Caco-2 (cell line): ENCODE measurements around the gene LUM. TPM values are rescaled to one million over a fixed set of nuclear protein-coding genes. Genes with fewer than 3 reads are reported as not detected.

ENCODE experiments used
- BruUV-seq: library from RNA; stranded (reverse); fragments of 400-500 nt; replicated peaks from 2 replicates; lab custom pipeline; 2021; lab: Mats Ljungman, UMichigan
- CTCF ChIA-PET: fragments of 300-600 bp; sonication (Branson Sonifier 250); formaldehyde crosslinking; loops from one replicate; lab custom pipeline; 2022; ENCODE audit warnings: antibody characterized with exemption; lab: Charles Lee
- POLR2A ChIA-PET: fragments of 300-600 bp; sonication (Branson Sonifier 250); formaldehyde crosslinking; loops from one replicate; lab custom pipeline; 2022; ENCODE audit warnings: antibody characterized with exemption; lab: Charles Lee
- DNase-seq, 2 experiments: peaks; one replicate each; pipeline versions ENCODE4 v3.0.0 to v3.0.0-alpha.2; 2020 to 2022
- H3K27me3 ChIP-seq: replicated peaks from 2 replicates; pipeline ENCODE4 v1.6.0; 2011; ENCODE audit warnings: low read length; ENCODE audit not compliant: control insufficient read depth, insufficient read depth
- H3K36me3 ChIP-seq: 2 replicates; pipeline ENCODE4 v1.5.1; 2011; ENCODE audit warnings: low read length; ENCODE audit not compliant: control insufficient read depth, insufficient read depth
- H3K4me1 ChIP-seq: fragments of 250-450 bp; sonication (Bioruptor Pico); 2 replicates; pipeline ENCODE4 v1.5.1; 2020; ENCODE audit warnings: mild to moderate bottlenecking
- H3K4me3 ChIP-seq: 2 replicates; pipeline ENCODE4 v1.5.1; 2011; ENCODE audit warnings: low read depth, mild to moderate bottlenecking, control low read depth, low read length
- H3K9me3 ChIP-seq: fragments of 250-450 bp; sonication (Bioruptor Pico); 2 replicates; pipeline ENCODE4 v1.5.1; 2020; ENCODE audit warnings: mild to moderate bottlenecking, moderate library complexity
- H3K27ac Mint-ChIP-seq: one replicate; pipeline ENCODE4 v1.8.0; 2022; ENCODE audit warnings: mixed read lengths; ENCODE audit not compliant: unreplicated experiment
- H3K27me3 Mint-ChIP-seq: one replicate; pipeline ENCODE4 v1.8.0; 2022; ENCODE audit warnings: mixed read lengths; ENCODE audit not compliant: insufficient read depth, unreplicated experiment
- H3K36me3 Mint-ChIP-seq: one replicate; pipeline ENCODE4 v1.8.0; 2022; ENCODE audit warnings: mild to moderate bottlenecking, mixed read lengths; ENCODE audit not compliant: insufficient read depth, unreplicated experiment
- H3K4me1 Mint-ChIP-seq: one replicate; pipeline ENCODE4 v1.8.0; 2022; ENCODE audit warnings: low read depth, mixed read lengths; ENCODE audit not compliant: unreplicated experiment
- H3K4me3 Mint-ChIP-seq: one replicate; pipeline ENCODE4 v1.8.0; 2022; ENCODE audit warnings: mild to moderate bottlenecking, moderate library complexity, mixed read lengths; ENCODE audit not compliant: unreplicated experiment
- H3K9me3 Mint-ChIP-seq: one replicate; pipeline ENCODE4 v1.8.0; 2022; ENCODE audit warnings: mixed read lengths; ENCODE audit not compliant: unreplicated experiment
- CTCF ChIP-seq, 2 experiments: fragments of 200-600 bp in 1 of 2; IDR thresholded peaks; 1 replicate in 1 of 2; 2 replicates in 1 of 2; pipeline versions ENCODE4 v1.5.1 to v1.8.0; 2011 to 2022; ENCODE audit warnings: antibody characterized with exemption in 1 of 2, control low read depth in 1 of 2, inconsistent platforms in 1 of 2, low read depth in 1 of 2, low read length in 1 of 2, mild to moderate bottlenecking in 1 of 2, moderate library complexity in 1 of 2; ENCODE audit not compliant: insufficient read depth in 1 of 2, severe bottlenecking in 1 of 2, unreplicated experiment in 1 of 2
- intact Hi-C: fragments of 100-400 bp; cut with micrococcal nuclease; formaldehyde crosslinking; loops from one replicate; pipeline ENCODE4 v1.10.0; 2022; ENCODE audit not compliant: unreplicated experiment
- total RNA-seq: library from RNA; stranded (reverse); gene quantifications from 2 replicates; pipeline ENCODE4 v1.2.3, GENCODE V29; 2022

LUM gene
- total RNA-seq, 1 experiment from 2014 or later = 4.5 TPM

- ChIA-PET POLR2A (no interaction called here), CTCF (no interaction called here)
- Histone ChIP-seq H3K9me3 (no peaks in the 10 kb centered on the region), H3K36me3 (no peaks in the 10 kb centered on the region), H3K27me3 (no peaks in the 10 kb centered on the region), H3K4me1 (no peaks in the 10 kb centered on the region), H3K4me3 (no peak overlapping the region)
- no peaks in the 10 kb centered on the region for H3K36me3 Mint-ChIP-seq
- H3K27ac Mint-ChIP-seq = no peak overlapping the region
- DNase-seq = no peak
- intact Hi-C loops = no loop called here
- H3K4me3 Mint-ChIP-seq = no peak overlapping the region
- no peaks in the 10 kb centered on the region for H3K4me1 Mint-ChIP-seq
- no TSS peak for BruUV-seq
- no peaks in the 10 kb centered on the region for H3K27me3 Mint-ChIP-seq
- TF ChIP-seq CTCF (IDR thresholded peaks at IDR 0.05; ENCODE audit: insufficient read depth in 1 of 2, low read depth in 1 of 2, low read length in 1 of 2, severe bottlenecking in 1 of 2, unreplicated experiment in 1 of 2) = no peak
- H3K9me3 Mint-ChIP-seq = no peaks in the 10 kb centered on the region
These were observed 44.7 kb upstream of the LUM start for GRCh38 chr12:91155990-91156389.

DNA sequence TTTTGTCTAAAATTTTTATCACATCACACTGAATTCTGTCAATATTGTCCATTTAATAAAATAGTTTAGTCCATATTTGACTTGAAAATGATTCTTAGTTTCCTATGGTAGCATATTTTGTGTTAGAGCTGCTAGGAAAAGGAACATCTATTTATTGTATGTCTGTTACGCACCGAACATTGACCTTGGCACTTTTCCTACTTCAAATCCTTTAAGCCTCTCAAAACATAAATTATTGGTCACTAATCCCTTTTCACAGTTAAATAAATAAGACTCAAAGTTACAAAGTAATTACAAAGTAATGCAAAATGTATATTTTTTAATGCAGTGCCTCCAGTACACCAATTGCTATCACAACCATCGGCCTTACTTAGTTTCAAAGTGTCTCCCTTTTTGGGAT lies 42.8 kb upstream of the LUM start:
- intact Hi-C loops = no loop called here
- ChIA-PET POLR2A (no interaction called here), CTCF (no interaction called here)
- BruUV-seq = no TSS peak
- H3K27me3 ChIP-seq = no peaks in the 10 kb centered on the region
- no peaks in the 10 kb centered on the region for H3K4me1 ChIP-seq
- H3K9me3 Mint-ChIP-seq = no peaks in the 10 kb centered on the region
- no peaks in the 10 kb centered on the region for H3K4me1 Mint-ChIP-seq
- no peak overlapping the region for H3K27ac Mint-ChIP-seq
- no peak overlapping the region for H3K4me3 Mint-ChIP-seq
- H3K36me3 Mint-ChIP-seq = no peaks in the 10 kb centered on the region
- H3K27me3 Mint-ChIP-seq = no peaks in the 10 kb centered on the region
- no peak for DNase-seq
- H3K36me3 ChIP-seq = no peaks in the 10 kb centered on the region
- H3K9me3 ChIP-seq = no peaks in the 10 kb centered on the region
- no peak overlapping the region for H3K4me3 ChIP-seq
- no peak for TF ChIP-seq CTCF (IDR thresholded peaks at IDR 0.05; ENCODE audit: insufficient read depth in 1 of 2, low read depth in 1 of 2, low read length in 1 of 2, severe bottlenecking in 1 of 2, unreplicated experiment in 1 of 2)

- Mint-ChIP-seq H3K4me1 (peaks cover 5% of the 10 kb centered on the region), H3K4me3 (no peak overlapping the region), H3K27me3 (no peaks in the 10 kb centered on the region), H3K36me3 (no peaks in the 10 kb centered on the region), H3K9me3 (no peaks in the 10 kb centered on the region), H3K27ac (no peak overlapping the region)
- BruUV-seq = no TSS peak
- Histone ChIP-seq H3K4me3 (no peak overlapping the region), H3K4me1 (peaks cover 2% of the 10 kb centered on the region; the same call in 1 of the 2 replicates), H3K27me3 (no peaks in the 10 kb centered on the region), H3K36me3 (no peaks in the 10 kb centered on the region), H3K9me3 (no peaks in the 10 kb centered on the region)
- intact Hi-C loops = no loop called here
- no peak for DNase-seq
- ChIA-PET CTCF (no interaction called here), POLR2A (no interaction called here)
- TF ChIP-seq CTCF (IDR thresholded peaks at IDR 0.05; ENCODE audit: insufficient read depth in 1 of 2, low read depth in 1 of 2, low read length in 1 of 2, severe bottlenecking in 1 of 2, unreplicated experiment in 1 of 2) = no peak
These were observed 32.8 kb upstream of the LUM start for GRCh38 chr12:91144053-91144452.
